HG03039 (cell line): ENCODE measurements around the gene MMRN2.
"Not testable (repeated sequence)": the region's sequence is repeated elsewhere in the genome, so short reads cannot be mapped to it uniquely, and the experiment has no call there.

Experiments used
- ATAC-seq: cut with Tn5 transposase; IDR thresholded peaks from one replicate; pipeline ENCODE4 v1.9.1; 2021; ENCODE audit warnings: mild to moderate bottlenecking, moderate library complexity; ENCODE audit not compliant: unreplicated experiment

MMRN2 gene

GRCh38 chr10:86957471-86958115 is at the start of gene MMRN2:
Gene MMRN2, minus strand, starts transcription at chr10:86957615. Its CDS starts 74 bp downstream, at chr10:86957541.
- no peak for ATAC-seq

DNA sequence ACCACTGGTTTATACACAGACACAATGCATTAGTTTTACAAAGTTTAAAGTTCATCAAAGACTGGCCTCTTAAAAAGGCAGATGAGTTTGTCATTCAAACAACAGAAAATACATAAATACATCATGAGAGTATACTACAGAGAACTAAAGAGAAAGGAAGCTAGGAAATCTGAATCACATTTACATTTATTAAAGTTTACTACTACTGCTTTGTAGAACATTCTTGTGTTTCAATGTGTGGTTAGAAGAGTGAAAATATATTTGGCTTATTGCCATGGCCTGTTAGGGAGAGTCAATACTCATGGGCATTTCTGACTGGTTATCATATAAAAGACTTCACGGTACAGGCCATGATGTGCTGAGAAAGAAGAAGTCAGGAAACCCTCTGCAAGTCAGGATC is 49.7 kb upstream of the MMRN2 start:
- not testable (repeated sequence) for ATAC-seq

GRCh38 chr10:87000491-87000890 is 43.1 kb upstream of the MMRN2 start:
- no peak for ATAC-seq

DNA sequence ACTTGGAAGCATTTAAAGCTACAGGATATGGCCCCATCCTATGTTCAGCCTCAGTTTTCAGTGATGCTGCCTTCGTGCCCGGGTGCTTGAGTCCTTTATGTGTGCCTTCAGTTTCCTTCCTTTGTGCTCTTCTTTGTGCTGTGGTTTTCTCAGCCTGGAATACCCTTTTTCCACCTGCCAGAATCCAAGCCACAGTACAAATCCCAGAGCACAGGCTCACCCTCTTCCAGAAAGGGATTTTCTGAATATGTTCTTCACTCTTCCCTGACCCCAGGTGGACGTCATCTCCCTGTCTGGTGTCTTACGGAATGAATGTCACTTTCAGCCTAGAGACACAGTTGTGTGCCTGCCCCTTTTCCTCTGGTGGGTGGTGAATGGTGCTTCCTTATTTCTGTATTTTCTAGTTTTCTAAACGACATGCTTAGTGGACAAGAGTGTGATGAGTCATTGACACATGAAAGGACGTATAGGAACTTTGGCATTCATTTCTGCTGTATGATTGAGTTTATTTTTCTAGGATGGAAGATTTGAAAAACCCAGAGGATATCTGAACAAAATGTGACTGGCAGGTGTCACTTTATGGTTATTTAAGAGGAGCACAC is 42.5 kb upstream of the MMRN2 start:
- not testable (repeated sequence) for ATAC-seq

DNA sequence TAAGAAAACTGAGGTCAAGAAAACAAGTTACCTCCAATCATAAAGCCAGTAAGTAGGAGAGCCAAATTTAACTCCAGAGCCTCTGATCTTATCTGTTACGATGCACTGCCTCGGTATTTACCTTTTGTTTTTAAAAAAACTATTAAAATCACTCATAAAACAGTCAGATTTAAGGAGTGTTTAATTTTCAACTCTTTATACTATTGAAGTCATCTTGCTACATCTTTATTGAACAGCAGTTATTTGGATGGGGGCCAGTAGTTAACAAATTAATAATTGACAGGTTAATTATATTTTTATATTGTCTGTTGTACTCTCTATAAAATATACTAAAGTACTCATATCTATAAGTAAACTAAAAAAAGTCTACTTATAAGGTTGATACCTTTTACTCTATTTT is 35.5 kb upstream of the MMRN2 start:
- no peak for ATAC-seq

DNA sequence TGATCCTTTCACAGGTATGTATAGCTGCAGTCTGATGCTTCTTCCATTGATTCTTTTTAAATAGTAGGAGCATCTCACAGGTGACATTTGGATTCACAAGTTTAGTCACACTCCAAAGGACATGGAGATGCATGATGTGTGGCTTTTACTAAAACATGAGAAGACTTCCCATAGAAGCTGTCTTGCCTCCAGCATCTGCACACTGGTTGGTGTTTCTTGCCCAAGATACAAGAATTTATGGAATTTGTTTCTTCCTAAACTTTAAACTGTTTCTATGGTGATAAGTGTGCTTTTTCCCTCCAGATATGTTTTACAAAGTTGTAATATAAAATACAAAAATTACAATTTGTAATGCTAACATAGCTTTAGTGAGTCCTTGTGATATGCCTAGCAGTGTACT is 35.0 kb upstream of the MMRN2 start:
- ATAC-seq, result no peak

GRCh38 chr10:86991362-86991761 is 33.9 kb upstream of the MMRN2 start:
- ATAC-seq, result not testable (repeated sequence)

DNA sequence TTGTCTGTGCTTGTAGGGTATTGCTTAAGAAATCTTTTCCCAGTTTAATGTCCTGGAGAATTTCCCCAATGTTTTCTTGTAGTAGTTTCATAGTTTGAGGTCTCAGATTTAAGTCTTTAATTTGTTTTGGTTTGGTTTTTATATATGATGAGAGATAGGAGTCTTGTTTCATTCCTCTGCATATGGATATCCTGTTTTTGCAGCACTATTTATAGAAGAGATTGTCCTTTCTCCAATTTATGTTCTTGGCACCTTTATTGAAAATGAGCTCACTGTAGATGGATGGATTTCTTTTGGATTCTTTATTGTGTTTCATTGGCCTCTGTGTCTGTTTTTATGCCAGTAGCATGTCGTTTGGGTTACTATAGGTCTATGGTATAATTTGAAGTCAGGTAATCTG is 31.1 kb upstream of the MMRN2 start:
- ATAC-seq, result no peak

GRCh38 chr10:86984498-86984897 is 27.1 kb upstream of the MMRN2 start:
- not testable (repeated sequence) for ATAC-seq

GRCh38 chr10:86981716-86982115 is 24.3 kb upstream of the MMRN2 start:
- no peak for ATAC-seq

DNA sequence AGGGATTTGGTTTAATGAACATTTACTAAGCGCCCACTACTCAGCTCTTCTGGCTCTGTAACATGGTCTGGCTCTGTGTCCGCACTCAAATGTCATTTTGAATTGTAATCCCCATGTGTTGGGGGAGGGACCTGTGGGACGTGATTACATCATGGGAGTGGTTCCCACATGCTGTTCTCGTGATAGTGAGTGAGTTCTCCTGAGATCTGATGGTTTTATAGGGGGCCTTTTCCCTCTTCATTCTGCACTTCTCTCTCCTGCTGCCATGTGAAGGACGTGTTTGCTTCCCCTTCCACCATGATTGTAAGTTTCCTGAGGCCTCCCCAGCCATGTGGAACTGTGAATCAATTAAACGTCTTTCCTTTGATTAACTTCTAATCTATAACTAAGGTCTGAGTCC is 23.6 kb upstream of the MMRN2 start:
- ATAC-seq, result not testable (repeated sequence)

GRCh38 chr10:86979977-86980448 is 22.6 kb upstream of the MMRN2 start:
- ATAC-seq, result no peak

DNA sequence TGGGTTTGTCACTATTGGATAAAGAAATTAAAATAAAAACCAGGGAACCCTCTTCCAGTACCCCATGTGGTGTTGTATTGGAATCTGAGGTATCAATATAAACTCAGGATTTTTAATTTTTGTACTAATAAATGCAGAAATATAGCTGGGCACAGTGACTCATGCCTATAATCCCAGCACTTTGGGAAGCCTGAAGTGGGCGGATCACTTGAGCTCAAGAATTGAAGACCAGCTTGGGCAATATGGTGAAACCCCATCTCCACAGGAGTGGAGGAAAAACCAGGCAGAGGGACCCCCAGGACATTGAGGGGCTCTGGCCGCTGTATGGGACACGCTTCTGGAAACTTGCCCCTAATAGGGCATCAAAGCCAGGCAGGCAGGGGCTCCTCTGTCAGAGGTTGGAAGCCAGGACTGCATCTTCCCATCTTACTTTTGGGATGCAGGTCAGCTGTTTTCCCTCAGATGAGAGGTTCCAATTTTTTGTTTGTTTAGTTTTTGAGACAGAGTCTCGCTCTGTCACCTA is 21.9 kb upstream of the MMRN2 start:
- ATAC-seq, result no peak

- not testable (repeated sequence) for ATAC-seq
These were observed 21.0 kb upstream of the MMRN2 start for GRCh38 chr10:86978457-86978856.

DNA sequence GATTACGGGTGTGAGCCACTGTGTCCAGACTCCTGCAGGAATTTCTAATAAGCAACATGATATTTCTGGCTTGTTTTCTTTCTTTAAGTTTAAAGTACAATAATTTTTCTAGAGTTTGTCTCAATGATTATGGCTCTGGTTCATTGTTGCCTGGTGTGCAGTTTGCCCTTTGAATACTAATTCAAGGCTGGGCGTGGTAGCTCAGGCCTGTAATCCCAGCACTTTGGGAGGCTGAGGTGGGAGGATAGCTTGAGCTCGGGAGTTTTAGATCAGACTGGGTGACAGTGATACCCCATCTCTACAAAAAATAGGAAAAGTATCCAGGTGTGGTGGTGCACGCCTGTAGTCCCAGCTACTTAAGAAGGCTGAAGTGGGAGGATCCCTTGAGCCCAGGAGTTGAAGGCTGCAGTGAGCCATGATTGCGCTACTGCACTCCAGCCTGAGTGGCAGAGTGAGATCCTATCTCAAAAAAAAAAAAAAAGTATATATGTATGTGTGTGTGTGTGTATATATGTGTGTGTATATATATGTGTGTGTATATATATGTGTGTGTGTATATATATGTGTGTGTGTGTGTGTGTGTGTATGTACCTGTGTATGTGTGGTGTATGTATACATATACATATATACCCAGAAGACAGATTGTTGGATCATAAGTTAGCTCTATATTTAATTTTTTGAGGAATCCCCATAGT is 19.1 kb upstream of the MMRN2 start:
- ATAC-seq, result no peak

DNA sequence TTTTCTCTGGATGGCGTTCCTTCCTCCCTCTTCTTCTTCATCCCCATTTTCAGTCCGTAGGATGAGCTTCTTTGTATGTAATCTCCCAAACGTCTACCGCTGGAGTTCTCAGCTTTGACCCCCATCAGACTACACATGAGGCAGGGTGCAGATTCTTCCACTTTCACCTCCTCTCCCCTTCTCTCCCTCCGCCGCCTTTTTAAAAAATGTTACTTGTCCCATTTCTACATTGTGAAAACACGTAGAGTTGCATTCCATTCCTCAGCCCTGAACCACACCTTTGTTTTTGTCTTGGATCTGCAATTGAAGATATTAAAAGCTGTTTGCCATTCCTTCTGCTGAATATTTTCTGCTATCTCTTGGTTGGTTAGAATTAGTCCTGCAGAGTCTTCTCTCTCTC is 17.1 kb upstream of the MMRN2 start:
- ATAC-seq, result no peak

GRCh38 chr10:86972613-86973380 is 15.4 kb upstream of the MMRN2 start:
- ATAC-seq, result no peak

DNA sequence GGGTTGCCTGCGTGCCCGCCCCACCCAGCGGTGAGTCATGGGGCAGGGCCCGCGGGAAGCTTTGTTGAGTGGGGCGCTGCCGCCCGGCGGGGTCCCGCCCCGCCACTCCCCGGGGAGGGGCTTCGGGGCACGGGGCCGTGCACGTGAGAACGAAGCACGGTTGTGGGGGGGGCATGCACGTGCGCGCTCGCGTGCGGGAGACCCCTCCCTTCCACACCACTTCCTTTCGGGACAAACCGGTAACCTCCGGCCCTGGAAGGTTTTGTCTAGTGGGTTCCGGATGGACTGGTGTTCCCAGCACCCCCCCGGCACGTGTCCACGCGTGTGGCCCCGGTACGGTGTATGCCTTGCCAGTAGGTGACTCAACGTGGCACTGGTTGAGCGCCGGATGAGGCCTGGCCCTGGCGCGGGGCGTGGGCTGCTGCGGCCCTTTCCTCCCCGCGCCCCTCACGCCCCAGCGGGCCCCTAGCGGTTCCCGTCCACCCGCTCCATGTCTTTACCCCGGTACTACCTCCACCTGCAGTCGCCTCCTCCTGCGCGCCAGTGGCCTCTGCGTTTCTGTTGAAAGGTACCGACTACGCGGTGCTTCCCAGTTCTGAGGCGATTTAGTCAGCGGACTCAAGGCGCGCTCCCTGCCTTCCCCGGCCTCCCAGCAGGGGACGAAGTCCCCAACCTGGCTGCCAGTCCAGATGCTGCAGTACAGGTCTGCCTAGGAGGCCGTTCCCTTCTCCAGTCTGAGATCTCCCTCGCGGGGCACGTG is 14.0 kb upstream of the MMRN2 start:
- ATAC-seq, result peak; percentile 81

DNA sequence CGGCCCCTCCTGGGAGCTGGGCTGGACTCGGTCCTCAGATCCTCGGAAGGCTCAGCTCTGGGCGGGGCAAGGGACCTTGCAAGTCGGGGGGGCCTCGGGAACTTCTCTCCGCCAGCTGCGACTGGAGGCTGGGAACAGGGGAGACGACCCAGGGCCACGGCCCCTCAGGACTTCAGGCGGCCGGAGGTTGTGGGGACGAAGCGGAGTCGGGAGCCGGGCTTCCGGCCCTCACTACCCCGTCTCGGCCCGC is 13.5 kb upstream of the MMRN2 start:
- peak; percentile 13 for ATAC-seq

- ATAC-seq, result no peak
These were observed 13.0 kb upstream of the MMRN2 start for GRCh38 chr10:86970162-86970981.
